ENCODE measurements around the gene PDPN. TPM values are rescaled to one million over a fixed set of nuclear protein-coding genes. Genes with fewer than 3 reads are reported as not detected.

The PDPN gene
- total RNA-seq, 1 experiment from 2014 or later = not detected

DNA sequence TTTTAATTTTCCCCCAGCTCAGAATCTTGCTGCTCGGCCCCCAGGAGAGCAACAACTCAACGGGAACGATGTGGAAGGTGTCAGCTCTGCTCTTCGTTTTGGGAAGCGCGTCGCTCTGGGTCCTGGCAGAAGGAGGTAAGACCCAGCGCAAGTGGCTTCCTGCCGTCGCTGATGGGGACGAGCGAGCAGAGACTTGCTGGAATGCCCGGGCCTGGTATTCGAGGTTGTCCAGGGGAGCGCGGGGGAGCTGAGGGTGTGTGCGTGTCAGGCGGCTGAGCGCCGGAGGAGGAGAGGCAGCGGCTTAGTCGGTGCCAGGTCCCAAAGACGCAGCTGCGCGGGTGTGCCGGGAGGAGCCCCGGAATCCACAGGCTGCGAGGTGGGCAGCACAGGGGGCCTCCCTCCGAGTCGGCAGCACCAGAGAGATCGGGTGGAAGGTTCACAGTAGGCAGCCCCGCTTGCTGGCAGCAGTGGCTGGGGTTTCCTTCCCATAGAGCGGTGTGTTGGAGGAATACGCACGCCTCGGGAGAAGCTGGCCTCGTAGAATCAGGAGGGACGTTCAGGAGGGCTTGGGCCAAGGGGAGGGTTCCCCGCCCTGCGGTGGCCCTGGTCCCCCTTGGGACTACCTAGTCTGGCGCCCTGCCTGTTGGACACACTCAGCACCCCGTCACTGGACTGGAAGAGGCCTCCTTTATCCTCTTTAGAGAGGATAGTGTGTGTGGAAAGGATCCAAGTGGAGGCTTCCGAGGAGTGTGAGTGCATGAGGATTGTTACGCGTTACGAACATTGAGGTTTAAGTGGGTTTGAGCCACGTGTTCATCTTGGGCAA, 547 bp downstream of the PDPN start:
- DNase-seq (ENCODE audit: low read depth, low spot score) (no peak), ATAC-seq (no peak)
- H3K9me2 ChIP-seq (ENCODE audit: insufficient read depth) = no peaks in the 10 kb centered on the region
- H3K27me3 ChIP-seq (ENCODE audit: insufficient read depth, low read length) = 0 out of 2 replicates have a peak, but pooled peaks cover 6% of the 10 kb centered on the region
- H3K27ac ChIP-seq (ENCODE audit: low read depth, low read length) = no peak overlapping the region
- POLR2A ChIA-PET = no interaction called here
- RAD21 ChIA-PET (ENCODE audit: low non-redundant PET in 1 of 2, low total read pairs in 2 of 2, uncharacterized antibody in 2 of 2, unreplicated experiment in 2 of 2) = no interaction called here
- H3K79me2 ChIP-seq (ENCODE audit: insufficient read depth, low read length) = no peaks in the 10 kb centered on the region
- CTCF ChIA-PET = no interaction called here
- H3K9me3 ChIP-seq (ENCODE audit: control insufficient read depth in 1 of 2, insufficient read depth in 1 of 2, low read depth in 1 of 2, low read length in 2 of 2) = no peaks in the 10 kb centered on the region
- no peak overlapping the region for H3K9ac ChIP-seq (ENCODE audit: low read length)
- no peak overlapping the region for H3K4me3 ChIP-seq (replicated peaks in 1 of 2; ENCODE audit: low read depth in 1 of 2, low read length in 2 of 2)
- intact Hi-C loops (cut with micrococcal nuclease) = no loop called here
- H2AFZ ChIP-seq (ENCODE audit: low read depth, low read length, poor library complexity, severe bottlenecking) = no peak overlapping the region
- H3K4me1 ChIP-seq (ENCODE audit: control insufficient read depth in 1 of 2, insufficient read depth in 2 of 2, low read length in 2 of 2) = no peaks in the 10 kb centered on the region
- no peaks in the 10 kb centered on the region for H3K36me3 ChIP-seq (ENCODE audit: control insufficient read depth in 1 of 2, insufficient read depth in 2 of 2, low read length in 2 of 2)
- no peaks in the 10 kb centered on the region for H4K20me1 ChIP-seq (ENCODE audit: insufficient read depth)
- TF ChIP-seq POLR2AphosphoS5 (IDR thresholded peaks at IDR 0.05; ENCODE audit: low read depth, low read length) = no peak
- no TSS peak for BruUV-seq (replicated peaks)
- no peak overlapping the region for H3K4me2 ChIP-seq (ENCODE audit: low read length)

DNA sequence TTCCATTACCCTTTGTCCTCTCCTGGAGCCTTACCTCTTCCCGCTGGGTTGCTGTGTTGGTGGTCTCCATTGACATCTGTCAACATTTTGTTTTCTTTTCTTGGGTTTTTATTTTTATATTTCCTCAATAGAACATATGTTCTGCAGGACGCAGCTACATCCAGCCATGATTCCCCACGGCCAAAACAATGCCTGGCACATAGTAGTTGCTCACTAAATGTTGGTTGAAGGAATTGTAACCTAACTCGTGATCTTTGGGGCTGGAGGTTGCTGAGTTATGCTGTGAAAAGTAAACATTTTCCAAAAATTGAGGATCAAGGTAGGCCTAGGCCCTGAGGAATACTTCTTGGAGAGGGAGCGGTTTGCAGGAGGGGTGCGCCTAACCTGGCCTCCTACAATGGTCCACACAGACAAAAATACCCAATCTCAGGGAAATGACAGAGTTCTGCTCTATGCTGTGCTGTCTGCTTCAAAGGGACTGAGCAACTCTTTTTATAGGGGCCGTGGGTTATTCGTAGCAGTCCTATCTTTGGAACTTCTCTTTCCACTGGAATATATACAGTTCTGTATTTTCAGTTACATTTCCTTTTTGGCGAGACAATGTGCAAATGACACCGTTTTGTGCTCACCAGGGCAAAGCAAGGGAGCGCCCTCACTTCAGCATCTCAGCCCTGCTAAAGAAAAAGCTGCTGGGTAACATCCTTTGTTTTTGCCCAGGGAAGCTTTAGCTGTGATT, 1.4 kb downstream of the PDPN start:
- CTCF ChIA-PET = no interaction called here
- Histone ChIP-seq H3K4me2 (ENCODE audit: low read length) (no peak overlapping the region), H3K4me3 (replicated peaks in 1 of 2; ENCODE audit: low read depth in 1 of 2, low read length in 2 of 2) (no peak overlapping the region)
- no peak for TF ChIP-seq EGR1 (IDR thresholded peaks at IDR 0.05; ENCODE audit: low read depth)
- no peak for TF ChIP-seq SIN3A (IDR thresholded peaks at IDR 0.05; ENCODE audit: low read depth)
- TF ChIP-seq, protein P1, sequence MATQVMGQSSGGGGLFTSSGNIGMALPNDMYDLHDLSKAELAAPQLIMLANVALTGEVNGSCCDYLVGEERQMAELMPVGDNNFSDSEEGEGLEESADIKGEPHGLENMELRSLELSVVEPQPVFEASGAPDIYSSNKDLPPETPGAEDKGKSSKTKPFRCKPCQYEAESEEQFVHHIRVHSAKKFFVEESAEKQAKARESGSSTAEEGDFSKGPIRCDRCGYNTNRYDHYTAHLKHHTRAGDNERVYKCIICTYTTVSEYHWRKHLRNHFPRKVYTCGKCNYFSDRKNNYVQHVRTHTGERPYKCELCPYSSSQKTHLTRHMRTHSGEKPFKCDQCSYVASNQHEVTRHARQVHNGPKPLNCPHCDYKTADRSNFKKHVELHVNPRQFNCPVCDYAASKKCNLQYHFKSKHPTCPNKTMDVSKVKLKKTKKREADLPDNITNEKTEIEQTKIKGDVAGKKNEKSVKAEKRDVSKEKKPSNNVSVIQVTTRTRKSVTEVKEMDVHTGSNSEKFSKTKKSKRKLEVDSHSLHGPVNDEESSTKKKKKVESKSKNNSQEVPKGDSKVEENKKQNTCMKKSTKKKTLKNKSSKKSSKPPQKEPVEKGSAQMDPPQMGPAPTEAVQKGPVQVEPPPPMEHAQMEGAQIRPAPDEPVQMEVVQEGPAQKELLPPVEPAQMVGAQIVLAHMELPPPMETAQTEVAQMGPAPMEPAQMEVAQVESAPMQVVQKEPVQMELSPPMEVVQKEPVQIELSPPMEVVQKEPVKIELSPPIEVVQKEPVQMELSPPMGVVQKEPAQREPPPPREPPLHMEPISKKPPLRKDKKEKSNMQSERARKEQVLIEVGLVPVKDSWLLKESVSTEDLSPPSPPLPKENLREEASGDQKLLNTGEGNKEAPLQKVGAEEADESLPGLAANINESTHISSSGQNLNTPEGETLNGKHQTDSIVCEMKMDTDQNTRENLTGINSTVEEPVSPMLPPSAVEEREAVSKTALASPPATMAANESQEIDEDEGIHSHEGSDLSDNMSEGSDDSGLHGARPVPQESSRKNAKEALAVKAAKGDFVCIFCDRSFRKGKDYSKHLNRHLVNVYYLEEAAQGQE (IDR thresholded peaks at IDR 0.05; ENCODE audit: low read depth) = no peak
- TF ChIP-seq EZH2phosphoT487 (IDR thresholded peaks at IDR 0.05; ENCODE audit: borderline replicate concordance) = no peak
- TF ChIP-seq RAD21 (IDR thresholded peaks at IDR 0.05; ENCODE audit: low read depth) = no peak
- TF ChIP-seq CBX3 (IDR thresholded peaks at IDR 0.05; ENCODE audit: low read depth) = no peak
- TF ChIP-seq POLR2A (IDR thresholded peaks at IDR 0.05; ENCODE audit: borderline replicate concordance, extremely low read depth, insufficient read depth, insufficient read length) = no peak
- no peak for TF ChIP-seq POLR2AphosphoS5 (IDR thresholded peaks at IDR 0.05; ENCODE audit: low read depth, low read length)
- TF ChIP-seq YY1 (IDR thresholded peaks at IDR 0.05; ENCODE audit: extremely low read depth, insufficient replicate concordance, low read depth, low read length) = no peak
- TF ChIP-seq, protein P2, sequence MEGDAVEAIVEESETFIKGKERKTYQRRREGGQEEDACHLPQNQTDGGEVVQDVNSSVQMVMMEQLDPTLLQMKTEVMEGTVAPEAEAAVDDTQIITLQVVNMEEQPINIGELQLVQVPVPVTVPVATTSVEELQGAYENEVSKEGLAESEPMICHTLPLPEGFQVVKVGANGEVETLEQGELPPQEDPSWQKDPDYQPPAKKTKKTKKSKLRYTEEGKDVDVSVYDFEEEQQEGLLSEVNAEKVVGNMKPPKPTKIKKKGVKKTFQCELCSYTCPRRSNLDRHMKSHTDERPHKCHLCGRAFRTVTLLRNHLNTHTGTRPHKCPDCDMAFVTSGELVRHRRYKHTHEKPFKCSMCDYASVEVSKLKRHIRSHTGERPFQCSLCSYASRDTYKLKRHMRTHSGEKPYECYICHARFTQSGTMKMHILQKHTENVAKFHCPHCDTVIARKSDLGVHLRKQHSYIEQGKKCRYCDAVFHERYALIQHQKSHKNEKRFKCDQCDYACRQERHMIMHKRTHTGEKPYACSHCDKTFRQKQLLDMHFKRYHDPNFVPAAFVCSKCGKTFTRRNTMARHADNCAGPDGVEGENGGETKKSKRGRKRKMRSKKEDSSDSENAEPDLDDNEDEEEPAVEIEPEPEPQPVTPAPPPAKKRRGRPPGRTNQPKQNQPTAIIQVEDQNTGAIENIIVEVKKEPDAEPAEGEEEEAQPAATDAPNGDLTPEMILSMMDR (IDR thresholded peaks at IDR 0.05 in 2 of 3, conservative IDR thresholded peaks at IDR 0.05 in 1 of 3; ENCODE audit: borderline replicate concordance in 1 of 3, insufficient read depth in 1 of 3, low read depth in 2 of 3, low read length in 2 of 3) = no peak

More for the DNA sequence above, 1.4 kb downstream of the PDPN start:
- ChIA-PET POLR2A (no interaction called here), RAD21 (ENCODE audit: low non-redundant PET in 1 of 2, low total read pairs in 2 of 2, uncharacterized antibody in 2 of 2, unreplicated experiment in 2 of 2) (no interaction called here)
- Histone ChIP-seq H2AFZ (ENCODE audit: low read depth, low read length, poor library complexity, severe bottlenecking) (no peak overlapping the region), H4K20me1 (ENCODE audit: insufficient read depth) (no peaks in the 10 kb centered on the region), H3K79me2 (ENCODE audit: insufficient read depth, low read length) (no peaks in the 10 kb centered on the region), H3K9ac (ENCODE audit: low read length) (no peak overlapping the region), H3K9me3 (ENCODE audit: control insufficient read depth in 1 of 2, insufficient read depth in 1 of 2, low read depth in 1 of 2, low read length in 2 of 2) (no peaks in the 10 kb centered on the region), H3K27ac (ENCODE audit: low read depth, low read length) (no peak overlapping the region), H3K36me3 (ENCODE audit: control insufficient read depth in 1 of 2, insufficient read depth in 2 of 2, low read length in 2 of 2) (no peaks in the 10 kb centered on the region), H3K4me1 (ENCODE audit: control insufficient read depth in 1 of 2, insufficient read depth in 2 of 2, low read length in 2 of 2) (no peaks in the 10 kb centered on the region), H3K9me2 (ENCODE audit: insufficient read depth) (no peaks in the 10 kb centered on the region), H3K27me3 (ENCODE audit: insufficient read depth, low read length) (0 out of 2 replicates have a peak, but pooled peaks cover 6% of the 10 kb centered on the region)
- no peak for DNase-seq (ENCODE audit: low read depth, low spot score)
- ATAC-seq = no peak
- intact Hi-C loops (cut with micrococcal nuclease) = no loop called here
- no TSS peak for BruUV-seq (replicated peaks)

Data from HCT116 (cell line).